Measurements from ENCODE around the gene HSPA2. TPM values are rescaled to one million over a fixed set of nuclear protein-coding genes. Genes with fewer than 3 reads are reported as not detected.

HSPA2 gene
- total and polyA plus RNA-seq, 2 donors (not counting 1 experiment from before 2014, with no cell fraction given), result 3.6 to 19.6 TPM

DNA sequence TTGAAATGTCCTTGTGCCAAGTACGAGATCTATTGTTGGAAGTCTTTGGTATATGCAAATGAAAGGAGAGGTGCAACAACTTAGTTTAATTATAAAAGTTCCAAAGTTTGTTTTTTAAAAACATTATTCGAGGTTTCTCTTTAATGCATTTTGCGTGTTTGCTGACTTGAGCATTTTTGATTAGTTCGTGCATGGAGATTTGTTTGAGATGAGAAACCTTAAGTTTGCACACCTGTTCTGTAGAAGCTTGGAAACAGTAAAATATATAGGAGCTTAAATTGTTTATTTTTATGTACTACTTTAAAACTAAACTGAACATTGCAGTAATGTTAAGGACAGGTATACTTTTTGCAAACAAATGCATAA, 2.3 kb downstream of the HSPA2 start:
- ChIA-PET POLR2A (interaction anchor here (4.1 kb wide), 1 partner anchor 39 kb away, joined by 28 read pairs; the partner anchor contains the start of genes ZBTB1 and ZBTB25), CTCF (interaction anchor here (0.6 to 1.7 kb wide), 5 partner anchors 10 to 113 kb away, joined by 3 to 6 read pairs (median 3); no protein-coding TSS in a partner anchor)
- no peaks in the 10 kb centered on the region for H3K79me2 ChIP-seq (ENCODE audit: control insufficient read depth, insufficient read depth, low read length)
- TF ChIP-seq EZH2 (IDR thresholded peaks at IDR 0.05; ENCODE audit: borderline replicate concordance, insufficient read depth, low read depth, low read length, poor library complexity, severe bottlenecking), result no peak
- TF ChIP-seq, protein P1, sequence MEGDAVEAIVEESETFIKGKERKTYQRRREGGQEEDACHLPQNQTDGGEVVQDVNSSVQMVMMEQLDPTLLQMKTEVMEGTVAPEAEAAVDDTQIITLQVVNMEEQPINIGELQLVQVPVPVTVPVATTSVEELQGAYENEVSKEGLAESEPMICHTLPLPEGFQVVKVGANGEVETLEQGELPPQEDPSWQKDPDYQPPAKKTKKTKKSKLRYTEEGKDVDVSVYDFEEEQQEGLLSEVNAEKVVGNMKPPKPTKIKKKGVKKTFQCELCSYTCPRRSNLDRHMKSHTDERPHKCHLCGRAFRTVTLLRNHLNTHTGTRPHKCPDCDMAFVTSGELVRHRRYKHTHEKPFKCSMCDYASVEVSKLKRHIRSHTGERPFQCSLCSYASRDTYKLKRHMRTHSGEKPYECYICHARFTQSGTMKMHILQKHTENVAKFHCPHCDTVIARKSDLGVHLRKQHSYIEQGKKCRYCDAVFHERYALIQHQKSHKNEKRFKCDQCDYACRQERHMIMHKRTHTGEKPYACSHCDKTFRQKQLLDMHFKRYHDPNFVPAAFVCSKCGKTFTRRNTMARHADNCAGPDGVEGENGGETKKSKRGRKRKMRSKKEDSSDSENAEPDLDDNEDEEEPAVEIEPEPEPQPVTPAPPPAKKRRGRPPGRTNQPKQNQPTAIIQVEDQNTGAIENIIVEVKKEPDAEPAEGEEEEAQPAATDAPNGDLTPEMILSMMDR (IDR thresholded peaks at IDR 0.05), result no peak
- peak overlapping the region; percentile 95 for H2AFZ ChIP-seq (ENCODE audit: insufficient read depth, low read depth, low read length, poor library complexity, severe bottlenecking)
- intact Hi-C loops (cut with micrococcal nuclease), result loop anchor here (5.0 kb wide), 2 partner anchors 94 to 369 kb away; partner anchors contain the start of gene CHURC1
- Mint-ChIP-seq H3K4me1 (peaks cover 31% of the 10 kb centered on the region), H3K27me3 (peaks cover 8% of the 10 kb centered on the region), H3K9me3 (ENCODE audit: insufficient read depth) (peaks cover 6% of the 10 kb centered on the region), H3K4me3 (peak overlapping the region; percentile 100), H3K27ac (no peak overlapping the region)
- no peaks in the 10 kb centered on the region for H4K20me1 ChIP-seq (ENCODE audit: control insufficient read depth, insufficient read depth, low read length, poor library complexity, severe bottlenecking)
- H3K4me1 ChIP-seq (ENCODE audit: control insufficient read depth in 2 of 2, insufficient read depth in 2 of 2, low read length in 2 of 2), result peaks cover 26 to 32% of the 10 kb centered on the region in 2 donors
- H3K4me2 ChIP-seq (replicated peaks; ENCODE audit: low read depth, low read length, poor library complexity, severe bottlenecking), result peak overlapping the region; percentile 96
- no peak for ATAC-seq (ENCODE audit: low read depth)
- H3K27me3 ChIP-seq (replicated peaks in 1 of 4; ENCODE audit: control extremely low read depth in 1 of 4, control insufficient read depth in 3 of 4, insufficient read depth in 4 of 4, low read length in 3 of 4), result peaks cover 0 to 19% (median 5%) of the 10 kb centered on the region in 4 experiments
- H3K9me3 ChIP-seq (ENCODE audit: control extremely low read depth in 1 of 3, control insufficient read depth in 2 of 3, insufficient read depth in 1 of 3, low read length in 2 of 3), result peaks cover 0 to 21% (median 13%) of the 10 kb centered on the region in 3 donors
- DNase-seq, result no peak
- H3K9ac ChIP-seq (ENCODE audit: low read length), result peak overlapping the region; percentile 28
- WGBS (ENCODE audit: insufficient coverage), result 79% methylated on average over 3 of the region's 4 CpGs
- no peaks in the 10 kb centered on the region for H3K36me3 ChIP-seq (replicated peaks in 1 of 2; ENCODE audit: control extremely low read depth in 1 of 2, control insufficient read depth in 1 of 2, extremely low read depth in 1 of 2, insufficient read depth in 2 of 2, low read length in 1 of 2)
- no peak overlapping the region for H3K27ac ChIP-seq (ENCODE audit: low read length in 2 of 2)
- no peak overlapping the region for H3K4me3 ChIP-seq (ENCODE audit: control extremely low read depth in 1 of 5, extremely low read depth in 1 of 5, insufficient read depth in 1 of 5, low read depth in 2 of 5, low read length in 4 of 5)

DNA sequence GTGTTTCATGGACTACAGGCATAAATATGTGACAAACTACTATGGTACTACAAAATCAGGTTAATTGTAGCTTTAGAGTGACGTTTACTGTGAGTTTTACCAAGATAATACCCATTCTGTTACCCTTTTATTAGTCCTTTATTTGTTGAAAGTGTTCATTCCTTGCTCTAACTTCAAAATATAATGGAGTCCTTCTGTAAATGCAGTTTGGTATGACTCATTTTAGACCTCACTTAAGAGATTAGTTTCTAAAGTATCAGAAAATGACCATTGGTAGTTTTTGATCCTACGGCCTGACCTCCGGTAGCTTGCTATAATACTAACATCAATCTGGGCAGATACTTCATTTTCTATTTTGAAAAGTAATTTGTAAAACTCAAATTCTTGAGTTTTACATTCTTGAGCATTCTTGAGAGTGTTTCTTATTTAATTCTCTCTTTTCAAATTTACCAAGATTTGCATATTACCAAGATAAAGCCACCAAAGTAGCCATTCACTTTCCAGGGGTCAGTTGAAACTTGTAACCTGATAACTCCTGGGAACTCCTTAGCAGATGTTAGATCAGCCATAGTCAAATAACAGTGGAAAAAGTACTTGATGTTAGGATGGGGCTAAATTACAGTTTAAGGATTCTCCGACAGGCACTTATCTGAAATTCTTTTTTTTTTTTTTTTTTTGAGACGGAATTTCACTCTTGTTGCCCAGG, 4.2 kb downstream of the HSPA2 start:
- Mint-ChIP-seq H3K27me3 (peaks cover 18% of the 10 kb centered on the region), H3K4me3 (no peak overlapping the region), H3K4me1 (peaks cover 34% of the 10 kb centered on the region), H3K9me3 (ENCODE audit: insufficient read depth) (peaks cover 6% of the 10 kb centered on the region), H3K27ac (no peak overlapping the region)
- no peak overlapping the region for H3K4me2 ChIP-seq (replicated peaks; ENCODE audit: low read depth, low read length, poor library complexity, severe bottlenecking)
- no peak overlapping the region for H3K4me3 ChIP-seq (ENCODE audit: control extremely low read depth in 1 of 5, extremely low read depth in 1 of 5, insufficient read depth in 1 of 5, low read depth in 2 of 5, low read length in 4 of 5)
- H3K4me1 ChIP-seq (ENCODE audit: control insufficient read depth in 2 of 2, insufficient read depth in 2 of 2, low read length in 2 of 2), result peaks cover 27 to 30% of the 10 kb centered on the region in 2 donors
- TF ChIP-seq, protein P1 (IDR thresholded peaks at IDR 0.05), result no peak
- intact Hi-C loops (cut with micrococcal nuclease), result loop anchor here (5.0 kb wide), 2 partner anchors 93 to 368 kb away; partner anchors contain the start of gene CHURC1
- peaks cover 0 to 32% (median 14%) of the 10 kb centered on the region in 4 experiments for H3K27me3 ChIP-seq (replicated peaks in 1 of 4; ENCODE audit: control extremely low read depth in 1 of 4, control insufficient read depth in 3 of 4, insufficient read depth in 4 of 4, low read length in 3 of 4)
- no peaks in the 10 kb centered on the region for H3K36me3 ChIP-seq (replicated peaks in 1 of 2; ENCODE audit: control extremely low read depth in 1 of 2, control insufficient read depth in 1 of 2, extremely low read depth in 1 of 2, insufficient read depth in 2 of 2, low read length in 1 of 2)
- H3K9me3 ChIP-seq (ENCODE audit: control extremely low read depth in 1 of 3, control insufficient read depth in 2 of 3, insufficient read depth in 1 of 3, low read length in 2 of 3), result peaks cover 1 to 21% (median 13%) of the 10 kb centered on the region in 3 donors
- H3K79me2 ChIP-seq (ENCODE audit: control insufficient read depth, insufficient read depth, low read length), result no peaks in the 10 kb centered on the region
- ChIA-PET POLR2A (interaction anchor here (0.7 kb wide), 1 partner anchor 41 kb away, joined by 3 read pairs; no protein-coding TSS in a partner anchor), CTCF (interaction anchor here (1.1 to 1.5 kb wide), 2 partner anchors 34 to 255 kb away, joined by 3 read pairs; no protein-coding TSS in a partner anchor)
- 100% methylated on average over 1 of the region's 5 CpGs for WGBS (ENCODE audit: insufficient coverage)
- H3K9ac ChIP-seq (ENCODE audit: low read length), result no peak overlapping the region
- no peak for ATAC-seq (ENCODE audit: low read depth)
- H2AFZ ChIP-seq (ENCODE audit: insufficient read depth, low read depth, low read length, poor library complexity, severe bottlenecking), result no peak overlapping the region
- no peaks in the 10 kb centered on the region for H4K20me1 ChIP-seq (ENCODE audit: control insufficient read depth, insufficient read depth, low read length, poor library complexity, severe bottlenecking)
- no peak overlapping the region for H3K27ac ChIP-seq (ENCODE audit: low read length in 2 of 2)
- DNase-seq, result no peak

Data from B cell (primary cell).